Calu3 (cell line): ENCODE data around the gene COL5A1. TPM values are rescaled to one million over a fixed set of nuclear protein-coding genes. Genes with fewer than 3 reads are reported as not detected.

Source experiments
- BruUV-seq: library from RNA; stranded (reverse); fragments of 400-500 nt; replicated peaks from 2 replicates; lab custom pipeline; 2021; lab: Mats Ljungman, UMichigan
- CTCF ChIA-PET: fragments of 300-600 bp; sonication (Branson Sonifier 250); formaldehyde crosslinking; loops from one replicate; lab custom pipeline; 2022; ENCODE audit warnings: antibody characterized with exemption; lab: Charles Lee
- DNase-seq: peaks from one replicate; pipeline ENCODE4 v3.0.0; 2022
- H3K27ac Mint-ChIP-seq: one replicate; pipeline ENCODE4 v1.8.0; 2022; ENCODE audit warnings: mixed read lengths; ENCODE audit not compliant: unreplicated experiment
- H3K27me3 Mint-ChIP-seq: one replicate; pipeline ENCODE4 v1.8.0; 2022; ENCODE audit warnings: mixed read lengths; ENCODE audit not compliant: unreplicated experiment
- H3K36me3 Mint-ChIP-seq: one replicate; pipeline ENCODE4 v1.8.0; 2022; ENCODE audit warnings: mild to moderate bottlenecking, moderate library complexity, mixed read lengths; ENCODE audit not compliant: insufficient read depth, unreplicated experiment
- H3K4me1 Mint-ChIP-seq: one replicate; pipeline ENCODE4 v1.8.0; 2022; ENCODE audit warnings: mild to moderate bottlenecking, low read depth, mixed read lengths; ENCODE audit not compliant: unreplicated experiment
- H3K4me3 Mint-ChIP-seq: one replicate; pipeline ENCODE4 v1.8.0; 2022; ENCODE audit warnings: mild to moderate bottlenecking, low read depth, moderate library complexity, mixed read lengths; ENCODE audit not compliant: unreplicated experiment
- H3K9me3 Mint-ChIP-seq: one replicate; pipeline ENCODE4 v1.8.0; 2022; ENCODE audit warnings: low read depth, mixed read lengths; ENCODE audit not compliant: unreplicated experiment
- CTCF ChIP-seq: fragments of 200-600 bp; IDR thresholded peaks from one replicate; pipeline ENCODE4 v1.8.0; 2022; ENCODE audit warnings: antibody characterized with exemption; ENCODE audit not compliant: unreplicated experiment
- intact Hi-C: fragments of 100-400 bp; cut with micrococcal nuclease; formaldehyde crosslinking; loops from one replicate; pipeline ENCODE4 v1.10.0; 2022; ENCODE audit not compliant: unreplicated experiment
- total RNA-seq: library from RNA; stranded (reverse); gene quantifications from 2 replicates; pipeline ENCODE4 v1.2.3, GENCODE V29; 2022

Gene COL5A1
- total RNA-seq, 1 experiment from 2014 or later: not detected

GRCh38 chr9:134732392-134733110 is 90.9 kb downstream of the COL5A1 start:
- Mint-ChIP-seq H3K4me3 (no peak overlapping the region), H3K9me3 (peaks cover 2% of the 10 kb centered on the region), H3K36me3 (no peaks in the 10 kb centered on the region), H3K4me1 (no peaks in the 10 kb centered on the region), H3K27me3 (no peaks in the 10 kb centered on the region), H3K27ac (no peak overlapping the region)
- intact Hi-C loops: no loop called here
- no peak for TF ChIP-seq CTCF
- CTCF ChIA-PET: interaction anchor here (0.6 kb wide), 1 partner anchor 718 kb away, joined by 3 read pairs; no protein-coding TSS in a partner anchor
- no peak for DNase-seq
- BruUV-seq: no TSS peak

- CTCF ChIA-PET: interaction anchor here (0.7 kb wide), 1 partner anchor 237 kb away, joined by 3 read pairs; no protein-coding TSS in a partner anchor
- H3K9me3 Mint-ChIP-seq: no peaks in the 10 kb centered on the region
Measured at GRCh38 chr9:134733480-134734232, 92.1 kb downstream of the COL5A1 start.

GRCh38 chr9:134734270-134734669 is 92.7 kb downstream of the COL5A1 start:
- peaks cover 8% of the 10 kb centered on the region for H3K27me3 Mint-ChIP-seq
- no peaks in the 10 kb centered on the region for H3K36me3 Mint-ChIP-seq
- H3K4me3 Mint-ChIP-seq: no peak overlapping the region
- TF ChIP-seq CTCF: no peak
- CTCF ChIA-PET: no interaction called here
- H3K27ac Mint-ChIP-seq: no peak overlapping the region
- H3K4me1 Mint-ChIP-seq: no peaks in the 10 kb centered on the region
- no TSS peak for BruUV-seq
- intact Hi-C loops: no loop called here
- no peak for DNase-seq
- H3K9me3 Mint-ChIP-seq: no peaks in the 10 kb centered on the region

More at GRCh38 chr9:134733480-134734232, 92.1 kb downstream of the COL5A1 start:
- no peak overlapping the region for H3K4me3 Mint-ChIP-seq
- H3K4me1 Mint-ChIP-seq: no peaks in the 10 kb centered on the region
- H3K27ac Mint-ChIP-seq: no peak overlapping the region
- TF ChIP-seq CTCF: no peak
- intact Hi-C loops: no loop called here
- BruUV-seq: no TSS peak
- H3K27me3 Mint-ChIP-seq: peaks cover 2% of the 10 kb centered on the region
- no peak for DNase-seq
- no peaks in the 10 kb centered on the region for H3K36me3 Mint-ChIP-seq

GRCh38 chr9:134735441-134736175 is 94.0 kb downstream of the COL5A1 start:
- no peaks in the 10 kb centered on the region for H3K36me3 Mint-ChIP-seq
- no peak for TF ChIP-seq CTCF
- intact Hi-C loops: no loop called here
- H3K27ac Mint-ChIP-seq: no peak overlapping the region
- H3K27me3 Mint-ChIP-seq: peaks cover 15% of the 10 kb centered on the region
- no peaks in the 10 kb centered on the region for H3K9me3 Mint-ChIP-seq
- H3K4me1 Mint-ChIP-seq: no peaks in the 10 kb centered on the region
- BruUV-seq: no TSS peak
- DNase-seq: no peak
- CTCF ChIA-PET: interaction anchor here (0.7 to 1.1 kb wide), 2 partner anchors 38 to 78 kb away, joined by 4 to 6 read pairs; no protein-coding TSS in a partner anchor
- H3K4me3 Mint-ChIP-seq: no peak overlapping the region
